Loucy (cell line): Measurements from ENCODE around the gene ENTPD2.

Source experiments
- CTCF ChIP-seq: fragments of 200-600 bp; sonication (generic); conservative IDR thresholded peaks from 2 replicates; pipeline ENCODE4 v1.5.1; 2014; ENCODE audit warnings: mild to moderate bottlenecking, antibody characterized with exemption, low read length
- EZH2phosphoT487 ChIP-seq: fragments of 200-600 bp; IDR thresholded peaks from 2 replicates; pipeline ENCODE4 v1.6.1; 2018; ENCODE audit warnings: antibody characterized with exemption, mild to moderate bottlenecking, moderate library complexity, borderline replicate concordance

GRCh38 chr9:137039611-137040366, 14.1 kb downstream of the ENTPD2 start:
- no peak for TF ChIP-seq CTCF
- no peak for TF ChIP-seq EZH2phosphoT487
